Neuronal stem cell (in vitro differentiated cells): Measurements from ENCODE around the gene PHACTR4.
"Not testable (repeated sequence)": the region's sequence is repeated elsewhere in the genome, so short reads cannot be mapped to it uniquely, and the experiment has no call there.

ENCODE experiments used
- DNase-seq: peaks from one replicate; pipeline ENCODE4 v3.0.0-alpha.2; 2013; ENCODE audit warnings: low spot score
- H2AFZ ChIP-seq: one replicate; pipeline ENCODE4 v1.6.1; 2013; ENCODE audit warnings: mild to moderate bottlenecking, low read length, inconsistent platforms
- H2AK5ac ChIP-seq: 2 replicates; pipeline ENCODE4 v1.6.1; 2013; ENCODE audit warnings: low read depth, mild to moderate bottlenecking, inconsistent platforms, low read length, moderate library complexity, mixed read lengths
- H2BK120ac ChIP-seq: 2 replicates; pipeline ENCODE4 v1.6.1; 2013; ENCODE audit warnings: low read depth, mild to moderate bottlenecking, inconsistent platforms, low read length, moderate library complexity, mixed read lengths
- H2BK12ac ChIP-seq: one replicate; pipeline ENCODE4 v1.6.1; 2013; ENCODE audit warnings: low read length, inconsistent platforms
- H2BK15ac ChIP-seq: 2 replicates; pipeline ENCODE4 v1.6.1; 2013; ENCODE audit warnings: mild to moderate bottlenecking, low read length, inconsistent platforms, mixed read lengths
- H2BK5ac ChIP-seq: one replicate; pipeline ENCODE4 v1.6.1; 2013; ENCODE audit warnings: inconsistent platforms, mild to moderate bottlenecking, low read length, moderate library complexity
- H3K14ac ChIP-seq: one replicate; pipeline ENCODE4 v1.6.1; 2013; ENCODE audit warnings: low read length, inconsistent platforms
- H3K18ac ChIP-seq: 2 replicates; pipeline ENCODE4 v1.6.1; 2013; ENCODE audit warnings: low read length, inconsistent platforms
- H3K23ac ChIP-seq: 2 replicates; pipeline ENCODE4 v1.6.1; 2013; ENCODE audit warnings: low read depth, mild to moderate bottlenecking, mixed read lengths, low read length, inconsistent platforms; ENCODE audit not compliant: poor library complexity
- H3K27ac ChIP-seq: replicated peaks from 3 replicates; pipeline ENCODE4 v1.5.1; 2013; ENCODE audit warnings: low read length, inconsistent platforms
- H3K27me3 ChIP-seq, 3 experiments: 2 replicates each; pipeline ENCODE4 v1.6.1; 2013; ENCODE audit warnings: low read length in 3 of 3, mild to moderate bottlenecking in 2 of 3, inconsistent platforms in 1 of 3, low read depth in 1 of 3, mixed read lengths in 1 of 3, moderate library complexity in 1 of 3; ENCODE audit not compliant: control insufficient read depth in 3 of 3, insufficient read depth in 3 of 3
- H3K36me3 ChIP-seq, 2 donors: replicated peaks in 1 of 2; 2 replicates each; pipeline ENCODE4 v1.6.1; 2013; ENCODE audit warnings: low read length in 2 of 2; ENCODE audit not compliant: control insufficient read depth in 2 of 2, insufficient read depth in 2 of 2
- H3K4ac ChIP-seq: 2 replicates; pipeline ENCODE4 v1.6.1; 2013; ENCODE audit warnings: inconsistent platforms, mild to moderate bottlenecking, low read length, moderate library complexity
- H3K4me1 ChIP-seq, 2 donors: 1 replicate in 1 of 2; 2 replicates in 1 of 2; pipeline ENCODE4 v1.6.1; 2013; ENCODE audit warnings: low read length in 2 of 2, low read depth in 1 of 2; ENCODE audit not compliant: control insufficient read depth in 2 of 2, insufficient read depth in 1 of 2
- H3K4me2 ChIP-seq: one replicate; pipeline ENCODE4 v1.6.1; 2013; ENCODE audit warnings: mild to moderate bottlenecking, low read length, inconsistent platforms; ENCODE audit not compliant: insufficient read depth, poor library complexity, severe bottlenecking
- H3K4me3 ChIP-seq, 2 donors: 2 replicates each; pipeline ENCODE4 v1.5.1; 2013; ENCODE audit warnings: low read length in 2 of 2, mild to moderate bottlenecking in 2 of 2, inconsistent platforms in 1 of 2, moderate library complexity in 1 of 2
- H3K79me1 ChIP-seq: one replicate; pipeline ENCODE4 v1.6.1; 2013; ENCODE audit warnings: low read depth, mild to moderate bottlenecking, inconsistent platforms, low read length, moderate library complexity
- H3K9ac ChIP-seq: one replicate; pipeline ENCODE4 v1.6.1; 2013; ENCODE audit warnings: mild to moderate bottlenecking, low read depth, low read length, inconsistent platforms; ENCODE audit not compliant: poor library complexity
- H3K9me3 ChIP-seq, 2 donors: replicated peaks in 1 of 2; 2 replicates each; pipeline versions ENCODE3 to v1.6.1; 2013; ENCODE audit warnings: low read length in 2 of 2, mild to moderate bottlenecking in 2 of 2, inconsistent platforms in 1 of 2, low read depth in 1 of 2, mixed read lengths in 1 of 2, moderate library complexity in 1 of 2; ENCODE audit not compliant: control insufficient read depth in 2 of 2, insufficient read depth in 1 of 2
- H4K8ac ChIP-seq: one replicate; pipeline ENCODE4 v1.6.1; 2013; ENCODE audit warnings: low read depth, mild to moderate bottlenecking, inconsistent platforms, low read length, moderate library complexity
- H4K91ac ChIP-seq: one replicate; pipeline ENCODE4 v1.6.1; 2013; ENCODE audit warnings: low read length, low read depth, mild to moderate bottlenecking, inconsistent platforms; ENCODE audit not compliant: poor library complexity
- WGBS, 2 donors: extraction: QIAGEN DNeasy Blood & Tissue Kit; methylation state at CpG; one replicate each; pipeline ENCODE4 v1.1.7; 2013; ENCODE audit warnings: missing lambda C conversion rate in 2 of 2, mixed read lengths in 1 of 2; ENCODE audit not compliant: insufficient read length in 2 of 2, insufficient replicate concordance in 1 of 2; ENCODE audit errors: extremely low coverage in 2 of 2; 5-methylcytosine and 5-hydroxymethylcytosine counted together

PHACTR4 gene

GRCh38 chr1:28383785-28384184 lies 14.2 kb downstream of the PHACTR4 start:
- H2AK5ac ChIP-seq, H2AFZ ChIP-seq, H4K91ac ChIP-seq, H2BK12ac ChIP-seq, H3K4me2 ChIP-seq, H3K9ac ChIP-seq, H3K4me1 ChIP-seq, H3K79me1 ChIP-seq, H3K27ac ChIP-seq, H3K4ac ChIP-seq, DNase-seq, H3K14ac ChIP-seq, H3K23ac ChIP-seq, H4K8ac ChIP-seq, H2BK120ac ChIP-seq, H3K27me3 ChIP-seq, H2BK5ac ChIP-seq, H3K4me3 ChIP-seq, H3K18ac ChIP-seq, H2BK15ac ChIP-seq: not testable (repeated sequence)
- peaks cover 2 to 33% of the 10 kb centered on the region in 2 donors for H3K9me3 ChIP-seq
- no CpG with 5 or more reads among the region's 4 CpGs for WGBS, 2 donors
- peaks cover 0 to 31% of the 10 kb centered on the region in 2 donors for H3K36me3 ChIP-seq

- Histone ChIP-seq H3K4me1 (no peaks in the 10 kb centered on the region), H2BK15ac (no peak overlapping the region), H3K14ac (no peak overlapping the region), H4K91ac (no peak overlapping the region), H2AFZ (no peak overlapping the region), H2BK5ac (no peak overlapping the region), H3K4me3 (no peak overlapping the region), H3K18ac (no peak overlapping the region), H3K9ac (no peak overlapping the region), H4K8ac (no peak overlapping the region), H3K36me3 (peaks cover 0 to 44% of the 10 kb centered on the region in 2 donors), H2BK120ac (no peak overlapping the region), H2BK12ac (no peak overlapping the region), H3K9me3 (peaks cover 0 to 9% of the 10 kb centered on the region in 2 donors), H3K4ac (no peak overlapping the region), H3K27me3 (no peaks in the 10 kb centered on the region), H3K4me2 (no peak overlapping the region), H3K79me1 (peaks cover 5% of the 10 kb centered on the region), H2AK5ac (no peak overlapping the region), H3K27ac (no peak overlapping the region), H3K23ac (no peak overlapping the region)
- DNase-seq = no peak
- WGBS, 2 donors = no CpG with 5 or more reads among the region's 6 CpGs
These were observed 22.6 kb downstream of the PHACTR4 start for GRCh38 chr1:28392027-28392652.

GRCh38 chr1:28394136-28394535 lies 24.6 kb downstream of the PHACTR4 start:
- H3K4me1 ChIP-seq = no peaks in the 10 kb centered on the region
- H4K91ac ChIP-seq = no peak overlapping the region
- no peak for DNase-seq
- no peak overlapping the region for H3K4me3 ChIP-seq
- no peaks in the 10 kb centered on the region for H3K27me3 ChIP-seq
- no peak overlapping the region for H2BK12ac ChIP-seq
- no peak overlapping the region for H3K9ac ChIP-seq
- H2BK120ac ChIP-seq = no peak overlapping the region
- no peak overlapping the region for H3K18ac ChIP-seq
- 50% methylated on average over 1 of the region's 1 CpG; no CpG with 5 or more reads in 1 of the 2 donors for WGBS, 2 donors
- H2AFZ ChIP-seq = no peak overlapping the region
- H3K4ac ChIP-seq = no peak overlapping the region
- no peak overlapping the region for H2BK15ac ChIP-seq
- peaks cover 0 to 9% of the 10 kb centered on the region in 2 donors for H3K9me3 ChIP-seq
- peaks cover 5% of the 10 kb centered on the region for H3K79me1 ChIP-seq
- no peak overlapping the region for H3K23ac ChIP-seq
- no peak overlapping the region for H3K27ac ChIP-seq
- no peak overlapping the region for H2BK5ac ChIP-seq
- no peak overlapping the region for H2AK5ac ChIP-seq
- no peak overlapping the region for H3K14ac ChIP-seq
- H4K8ac ChIP-seq = no peak overlapping the region
- peaks cover 0 to 45% of the 10 kb centered on the region in 2 donors for H3K36me3 ChIP-seq
- H3K4me2 ChIP-seq = no peak overlapping the region

GRCh38 chr1:28395181-28395580 lies 25.6 kb downstream of the PHACTR4 start:
- H2AFZ ChIP-seq = no peak overlapping the region
- no peaks in the 10 kb centered on the region for H3K27me3 ChIP-seq
- no peak overlapping the region for H4K91ac ChIP-seq
- H2BK15ac ChIP-seq = no peak overlapping the region
- H2BK120ac ChIP-seq = no peak overlapping the region
- H3K36me3 ChIP-seq = peaks cover 0 to 37% of the 10 kb centered on the region in 2 donors
- H3K4ac ChIP-seq = no peak overlapping the region
- WGBS, 2 donors = no CpG with 5 or more reads among the region's 4 CpGs
- H3K4me3 ChIP-seq = no peak overlapping the region
- no peak overlapping the region for H2BK5ac ChIP-seq
- H3K23ac ChIP-seq = no peak overlapping the region
- no peak overlapping the region for H2AK5ac ChIP-seq
- no peak overlapping the region for H3K27ac ChIP-seq
- H3K9me3 ChIP-seq = peaks cover 0 to 3% of the 10 kb centered on the region in 2 donors
- H3K4me2 ChIP-seq = no peak overlapping the region
- no peak for DNase-seq
- H2BK12ac ChIP-seq = no peak overlapping the region
- peaks cover 4 to 9% of the 10 kb centered on the region in 2 donors for H3K4me1 ChIP-seq
- no peak overlapping the region for H3K14ac ChIP-seq
- no peak overlapping the region for H3K9ac ChIP-seq
- peaks cover 2% of the 10 kb centered on the region for H3K79me1 ChIP-seq
- H4K8ac ChIP-seq = no peak overlapping the region
- H3K18ac ChIP-seq = no peak overlapping the region
